C4-2B (cell line): Measurements from ENCODE around the gene FANCG.
A peak's percentile ranks its signal among the peaks of the same experiment; 100 is the strongest.

Source experiments
- H3K27ac ChIP-seq: fragments of 450-650 bp; 2 replicates; pipeline ENCODE4 v1.5.1; 2017
- CTCF ChIP-seq: fragments of 450-650 bp; conservative IDR thresholded peaks from 2 replicates; pipeline ENCODE4 v1.5.1; 2017; ENCODE audit warnings: mild to moderate bottlenecking
- ZFX ChIP-seq: fragments of 450-650 bp; IDR thresholded peaks from 2 replicates; pipeline ENCODE4 v1.6.1; 2017

Gene FANCG

DNA sequence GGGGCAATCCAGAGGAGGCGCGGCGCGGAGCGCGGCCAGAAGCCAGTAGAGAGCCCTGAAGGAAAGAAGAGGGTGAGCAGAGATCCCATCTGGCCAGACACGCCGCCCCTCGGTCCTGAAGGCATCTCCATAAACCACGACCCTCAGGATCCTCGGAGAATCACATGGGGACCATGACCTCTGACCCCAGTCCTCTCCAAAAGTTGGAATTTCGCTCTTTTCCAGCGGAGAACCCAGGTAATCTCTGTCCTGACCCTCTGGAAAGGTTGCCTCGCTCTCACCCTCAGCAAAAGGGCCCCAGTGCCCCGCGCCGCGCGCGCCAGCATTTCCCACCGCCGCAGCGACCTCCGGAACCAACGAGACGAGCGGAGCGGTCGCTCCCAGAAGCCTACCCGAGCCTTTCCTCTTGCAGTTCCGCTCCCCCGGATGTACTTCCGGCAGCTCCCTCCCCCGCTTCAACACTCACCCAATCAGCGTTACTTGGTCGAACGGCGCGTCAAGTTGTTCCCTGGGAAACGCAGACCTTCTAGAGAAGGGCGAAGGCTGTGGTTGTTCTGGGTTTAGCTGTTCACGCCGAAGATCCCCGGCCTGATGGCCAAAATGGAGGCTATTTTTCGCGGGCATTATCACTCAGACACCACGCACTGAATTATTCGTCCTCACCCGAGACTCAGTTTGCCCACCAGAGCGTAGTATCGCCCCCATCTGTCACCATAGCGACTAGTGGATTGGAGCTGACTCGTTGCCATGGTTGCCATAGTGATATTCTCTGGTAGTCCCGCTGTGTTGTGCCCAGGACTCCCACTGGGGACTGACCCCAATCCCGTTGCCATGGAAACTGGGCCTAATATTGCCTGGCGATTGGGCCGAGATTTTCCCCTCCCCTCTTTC, 23.3 kb upstream of the FANCG start, which contains the start of gene STOML2:
STOML2 (minus strand) TSS at position 363 of the 891 bp plus-strand sequence; CDS start at position 326, 37 bp downstream.
- peak within 1 kb of the TSS; percentile 85 for H3K27ac ChIP-seq
- peak; percentile 71; the same call in 1 of the 2 replicates for TF ChIP-seq ZFX
- TF ChIP-seq CTCF = no peak

- TF ChIP-seq ZFX (peak; percentile 88; the same call in 1 of the 2 replicates), CTCF (no peak)
- H3K27ac ChIP-seq = peak overlapping the region; percentile 85
Observed at GRCh38 chr9:35102465-35102768, 22.7 kb upstream of the FANCG start.

- no peak overlapping the region for H3K27ac ChIP-seq
- no peak for TF ChIP-seq CTCF
- no peak for TF ChIP-seq ZFX
Observed at GRCh38 chr9:35097573-35097972, 17.8 kb upstream of the FANCG start.

DNA sequence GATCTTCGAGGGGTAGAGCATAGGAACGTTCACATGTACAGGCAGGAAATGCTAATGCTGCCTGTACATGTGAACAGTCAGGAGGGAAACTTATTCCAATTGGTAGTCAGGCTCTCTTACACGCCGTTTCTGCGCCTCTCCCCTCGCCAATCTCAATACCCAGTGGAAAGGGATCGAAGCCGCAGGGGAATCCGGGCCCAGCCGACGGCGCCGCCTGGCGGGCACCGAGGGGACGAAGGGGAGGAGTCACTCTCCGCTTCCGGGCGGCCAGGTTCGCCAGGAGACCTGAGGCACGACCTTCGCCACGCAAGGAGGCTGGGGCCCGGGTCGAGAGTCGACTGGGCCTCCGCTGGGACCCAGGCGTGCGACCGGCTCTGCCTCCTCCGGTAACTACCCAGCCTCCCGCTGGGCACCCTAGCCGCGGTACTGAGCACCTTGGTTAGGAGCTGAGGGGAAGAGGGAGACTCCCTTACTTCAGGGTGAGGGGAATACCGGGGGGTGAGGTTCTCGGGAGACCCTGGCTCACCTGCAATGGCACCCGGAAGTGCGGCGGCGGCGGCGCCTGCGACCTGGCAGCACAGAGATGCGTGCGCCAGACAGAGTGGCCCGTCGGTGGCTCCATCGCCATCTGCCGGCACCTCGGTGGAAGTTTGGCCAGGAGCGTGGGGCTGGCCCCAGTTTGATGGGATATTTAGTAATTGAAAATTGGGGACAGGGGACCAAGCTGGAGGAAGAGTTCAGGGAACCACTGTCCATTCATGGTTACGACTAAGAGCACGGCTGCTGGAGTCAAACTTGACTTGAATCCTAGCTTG, 16.5 kb upstream of the FANCG start, which contains the start of gene PIGO:
PIGO (minus strand) TSS at position 557 of the 815 bp plus-strand sequence. CDS start 1,026 bp downstream, outside the sequence.
- TF ChIP-seq CTCF = peak; percentile 98
- peak; percentile 97 for TF ChIP-seq ZFX
- peak within 1 kb of the TSS; percentile 93 for H3K27ac ChIP-seq

GRCh38 chr9:35091536-35091935, 11.8 kb upstream of the FANCG start:
- no peak for TF ChIP-seq CTCF
- TF ChIP-seq ZFX = no peak
- no peak overlapping the region for H3K27ac ChIP-seq

GRCh38 chr9:35089434-35089833, 9.7 kb upstream of the FANCG start:
- H3K27ac ChIP-seq = no peak overlapping the region
- TF ChIP-seq CTCF (no peak), ZFX (no peak)

GRCh38 chr9:35085078-35085477, 5.3 kb upstream of the FANCG start:
- no peak overlapping the region for H3K27ac ChIP-seq
- TF ChIP-seq CTCF (no peak), ZFX (no peak)
